Right cardiac atrium (tissue), 5 donors: ENCODE results near the gene IL18R1. TPM values are rescaled to one million over a fixed set of nuclear protein-coding genes. Genes with fewer than 3 reads are reported as not detected.

Experiments used
- microRNA-seq, 2 donors: library from miRNA; unstranded; fragments of <30 nt; microRNA quantifications; one replicate each; pipeline ENCODE4 v1.2.0, GENCODE V29; 2020 to 2021
- polyA plus RNA-seq: library from polyadenylated mRNA; stranded (reverse); fragments of 200-250 nt; gene quantifications from one replicate; pipeline ENCODE4 v1.2.3, GENCODE V29; 2013
- total RNA-seq, 4 donors: library from RNA; stranded (reverse); fragmentation: NEBNext Ultra II Directional; extraction: Animal tissue kit (Norgen Biotek cat#: 25700); gene quantifications; one replicate each; pipeline ENCODE4 v1.2.1, GENCODE V29; 2021
- donor health status: healthy with polysubstance abuse.
- donor health status: DM: no; HTN: yes; CAD: no.
- donor health status: DM: no; HTN: no; CAD: no.
- donor health status: DM: no; HTN: yes; CAD: no; lungs with severe emphysema.
- donor health status: DM: yes; HTN: yes; CAD: no.

IL18R1 gene
- total and polyA plus RNA-seq, 5 donors: 2.2 to 8.1 (median 2.9) TPM

Small RNAs within 50 kb of the gene (microRNA-seq; reads per million reads assigned to microRNA genes)
- gene MIR4772: 0 to 0.42 reads per million in 2 donors

Other genes starting within 250 kb of the IL18R1 start
- 100 to 1,000 TPM in 1 of 4 donors, 10 to 100 TPM in 3; 43.2 to 111 (median 60.7) TPM for gene IL1R1, start 213.1 kb upstream of the IL18R1 start, total RNA-seq
- gene IL1R1, start 213.1 kb upstream of the IL18R1 start, polyA plus RNA-seq: 32.2 TPM
- gene IL1RL2, start 168.8 kb upstream of the IL18R1 start, total RNA-seq: under 1 TPM; 0.14 to 0.46 (median 0.36) TPM
- gene IL1RL2, start 168.8 kb upstream of the IL18R1 start, polyA plus RNA-seq: 0.07 TPM
- 10 to 100 TPM in 1 of 4 donors, 1 to 10 TPM in 3; 1.5 to 28.8 (median 3.9) TPM for gene IL1RL1, start 44.2 kb upstream of the IL18R1 start, total RNA-seq
- 5.7 TPM for gene IL1RL1, start 44.2 kb upstream of the IL18R1 start, polyA plus RNA-seq
- under 1 TPM; 0.23 to 0.92 (median 0.58) TPM for gene IL18RAP, start 67.4 kb downstream of the IL18R1 start, total RNA-seq
- 0.18 TPM for gene IL18RAP, start 67.4 kb downstream of the IL18R1 start, polyA plus RNA-seq
- gene SLC9A4, start 117.4 kb downstream of the IL18R1 start, total RNA-seq: not detected
- not detected for gene SLC9A4, start 117.4 kb downstream of the IL18R1 start, polyA plus RNA-seq